ENCODE data around the gene CTNNA2.
"Not testable (repeated sequence)": the region's sequence is repeated elsewhere in the genome, so short reads cannot be mapped to it uniquely, and the experiment has no call there.

The CTNNA2 gene

DNA sequence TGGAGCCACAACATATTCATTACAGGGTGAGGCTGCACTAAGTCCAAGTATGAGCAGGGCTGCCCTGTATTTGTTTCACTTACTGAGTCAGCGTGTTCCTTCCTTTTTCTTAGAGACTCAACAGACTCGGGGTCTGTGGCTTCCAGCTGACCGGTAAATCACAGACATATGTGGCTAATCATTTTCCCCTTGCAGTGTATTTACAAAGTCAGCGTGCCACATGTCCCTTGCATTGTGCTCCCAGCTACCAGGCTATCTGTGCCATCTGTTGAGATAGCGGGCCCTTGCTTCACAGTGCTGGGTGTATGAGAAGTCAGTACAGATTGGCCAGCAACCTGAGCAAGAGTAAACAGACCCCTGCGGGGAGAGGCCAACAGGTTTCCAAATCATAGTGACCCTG is 537.4 kb downstream of the CTNNA2 start:
- Histone ChIP-seq H3K27ac (no peak overlapping the region), H3K4me3 (no peak overlapping the region)

DNA sequence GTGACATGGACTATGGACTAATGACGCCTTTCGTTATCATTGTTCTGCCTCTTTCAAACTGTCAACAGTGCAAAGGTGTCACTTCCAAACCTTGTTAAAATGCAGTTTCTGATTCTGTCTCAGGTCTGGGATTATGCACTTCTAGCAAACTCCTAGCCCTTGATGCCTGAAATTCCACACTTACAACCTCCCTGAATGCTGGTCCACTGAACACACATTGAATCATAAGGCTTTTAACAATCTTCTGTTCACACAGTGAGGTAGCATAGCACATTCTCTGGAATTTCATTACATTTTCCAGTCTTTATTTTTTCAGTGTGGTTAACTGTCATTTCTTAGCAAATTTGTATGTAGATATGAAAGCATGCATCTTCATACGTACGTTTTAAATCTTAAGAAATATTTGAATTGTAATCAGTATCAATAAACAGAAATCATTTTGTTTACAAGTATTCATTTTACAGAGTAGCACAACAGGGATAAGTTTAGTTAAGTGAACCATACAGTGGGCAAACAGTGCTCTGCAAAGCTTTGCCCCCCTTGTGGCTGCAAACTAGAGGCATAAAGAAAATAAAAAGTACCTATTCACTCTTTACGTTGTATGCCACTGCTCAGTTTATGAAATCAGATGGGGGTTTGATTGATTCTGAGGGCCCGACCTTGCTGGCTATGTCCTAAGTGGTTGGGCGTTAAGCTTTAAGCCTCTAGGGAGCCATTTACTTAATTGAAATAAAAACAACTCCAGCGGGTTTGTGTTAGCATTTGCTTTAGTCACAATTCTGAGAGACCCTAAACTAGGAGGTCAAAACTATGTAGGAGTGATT is 540.9 kb downstream of the CTNNA2 start:
- Histone ChIP-seq H3K27ac (no peak overlapping the region), H3K4me3 (no peak overlapping the region)

DNA sequence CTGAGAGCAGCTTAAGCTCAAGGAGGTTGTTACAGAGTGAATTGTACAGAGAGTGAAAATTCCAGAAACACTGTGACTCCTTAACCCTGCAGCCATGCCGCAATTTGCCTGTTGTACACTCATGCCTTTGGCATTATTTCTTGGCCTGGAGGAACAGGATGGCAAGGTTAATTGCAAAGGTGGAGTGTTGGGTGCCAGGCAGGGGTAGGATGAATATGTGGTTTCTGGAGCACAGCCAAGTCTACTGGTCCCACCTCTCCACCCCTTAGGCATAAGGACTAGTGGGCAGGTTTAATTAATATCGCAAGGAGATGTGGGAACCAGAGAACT is 541.5 kb downstream of the CTNNA2 start:
- Histone ChIP-seq H3K27ac (no peak overlapping the region), H3K4me3 (no peak overlapping the region)

DNA sequence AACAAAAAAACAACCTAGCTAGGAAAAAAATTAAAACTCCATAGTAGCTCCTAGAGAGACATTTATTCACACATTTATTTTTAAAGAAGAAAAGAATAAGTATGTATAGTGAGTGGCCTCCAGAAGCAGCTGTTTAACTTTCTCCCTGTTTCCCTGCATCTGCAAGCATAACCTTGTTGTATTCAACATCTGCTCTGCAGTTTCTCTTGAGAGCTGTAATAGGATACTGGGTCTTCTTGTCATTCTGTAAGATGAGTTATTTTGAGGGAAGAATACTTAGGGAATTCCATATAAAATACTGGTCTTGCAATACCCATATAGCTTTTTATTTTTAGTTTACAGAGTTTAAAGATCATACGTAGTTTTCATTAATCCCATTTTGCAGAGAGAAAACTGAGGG is 545.1 kb downstream of the CTNNA2 start:
- no peak overlapping the region for H3K4me3 ChIP-seq
- no peak overlapping the region for H3K27ac ChIP-seq

DNA sequence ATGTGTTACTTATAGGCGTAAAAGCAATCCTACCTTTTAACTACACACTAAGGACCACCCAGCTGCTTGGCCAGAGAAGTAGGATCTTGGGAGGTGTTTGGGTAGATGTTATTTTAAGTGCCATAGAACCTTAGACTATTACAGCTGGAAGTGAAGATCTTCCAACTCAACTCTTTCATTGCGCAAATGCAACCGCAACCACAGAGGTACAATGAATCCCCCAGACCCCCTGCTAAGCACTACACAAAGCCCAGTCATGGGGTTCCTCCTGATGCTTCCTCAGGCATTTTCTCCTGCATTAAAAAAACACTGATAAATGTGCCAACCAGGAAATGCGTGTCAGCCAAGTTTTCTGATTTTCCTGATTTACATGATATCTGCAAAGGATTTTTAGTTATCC is 545.7 kb downstream of the CTNNA2 start:
- no peak overlapping the region for H3K27ac ChIP-seq
- H3K4me3 ChIP-seq = no peak overlapping the region

GRCh38 chr2:80059447-80059846 is 546.6 kb downstream of the CTNNA2 start:
- no peak overlapping the region for H3K27ac ChIP-seq

GRCh38 chr2:80061881-80062280 is 549.0 kb downstream of the CTNNA2 start:
- no peak overlapping the region for H3K27ac ChIP-seq
- no peak overlapping the region for H3K4me3 ChIP-seq

More at GRCh38 chr2:80059447-80059846, 546.6 kb downstream of the CTNNA2 start:
- no peak overlapping the region for H3K4me3 ChIP-seq

DNA sequence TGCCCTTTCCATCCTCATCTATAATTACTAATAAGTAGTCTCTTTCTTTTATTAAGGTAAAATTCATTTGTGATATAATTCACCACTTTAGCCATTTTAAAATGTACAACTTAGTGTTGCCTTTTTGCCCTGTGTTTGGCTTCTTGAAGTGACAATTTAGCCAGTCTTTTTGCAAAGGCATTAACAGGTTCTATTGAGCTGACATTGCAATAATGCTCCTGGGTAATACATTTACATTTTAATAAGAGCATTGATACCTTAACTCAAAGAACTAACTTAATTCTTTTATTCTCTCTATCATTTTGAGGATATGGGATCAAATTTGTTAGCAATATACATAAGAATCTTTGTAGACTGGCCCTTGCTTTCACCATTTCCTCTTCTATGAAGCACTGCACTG is 549.4 kb downstream of the CTNNA2 start:
- Histone ChIP-seq H3K27ac (no peak overlapping the region), H3K4me3 (no peak overlapping the region)

- no peak overlapping the region for H3K27ac ChIP-seq
- H3K4me3 ChIP-seq = no peak overlapping the region
Measured at GRCh38 chr2:80068038-80068731, 555.3 kb downstream of the CTNNA2 start.

GRCh38 chr2:80070587-80070986 is 557.7 kb downstream of the CTNNA2 start:
- Histone ChIP-seq H3K4me3 (no peak overlapping the region), H3K27ac (no peak overlapping the region)

- no peak overlapping the region for H3K4me3 ChIP-seq
- no peak overlapping the region for H3K27ac ChIP-seq
Measured at GRCh38 chr2:80071941-80072340, 559.1 kb downstream of the CTNNA2 start.

DNA sequence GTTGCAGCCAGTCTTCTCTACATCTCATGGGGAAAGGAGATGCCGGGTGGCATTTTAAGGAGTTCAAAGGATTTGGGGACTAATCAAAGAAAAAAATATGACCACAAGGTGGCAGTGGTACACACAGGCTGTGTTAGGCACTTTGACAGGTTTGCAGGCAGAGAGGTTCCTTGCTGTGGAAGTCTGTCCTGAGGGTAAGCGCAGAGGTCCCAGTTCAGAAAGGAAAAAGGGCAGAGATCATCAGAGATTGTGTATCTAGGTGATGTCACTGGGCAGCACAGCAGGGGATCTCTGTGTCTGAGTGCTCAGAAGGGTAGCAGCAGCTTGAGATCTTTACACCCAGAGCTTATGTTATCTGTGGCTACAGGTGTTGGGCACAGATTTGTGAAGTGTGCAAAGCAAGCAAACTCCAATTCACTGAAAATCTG is 560.3 kb downstream of the CTNNA2 start:
- no peak overlapping the region for H3K4me3 ChIP-seq
- no peak overlapping the region for H3K27ac ChIP-seq

GRCh38 chr2:80074321-80075070 is 561.6 kb downstream of the CTNNA2 start:
- Histone ChIP-seq H3K4me3 (no peak overlapping the region), H3K27ac (no peak overlapping the region)

DNA sequence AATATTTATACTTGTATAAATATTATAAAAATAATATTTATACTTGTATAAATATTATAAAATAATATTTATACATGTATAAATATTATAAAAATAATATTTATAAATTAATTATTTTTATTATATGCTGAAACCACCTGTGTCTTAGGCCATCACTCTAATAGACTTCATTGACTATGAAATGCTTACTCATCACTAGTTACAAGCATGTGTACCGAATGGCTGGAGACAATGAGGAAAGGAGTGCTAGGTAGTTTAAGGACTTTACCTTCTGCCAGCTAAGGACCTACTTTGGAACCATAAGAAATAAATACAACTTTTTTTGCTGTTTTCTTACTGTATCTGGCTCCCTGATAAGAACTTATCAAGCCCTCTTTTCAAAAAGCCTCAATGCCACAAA is 562.9 kb downstream of the CTNNA2 start:
- no peak overlapping the region for H3K27ac ChIP-seq

GRCh38 chr2:80078290-80079036 is 565.6 kb downstream of the CTNNA2 start:
- no peak overlapping the region for H3K4me3 ChIP-seq
- H3K27ac ChIP-seq = no peak overlapping the region

More for the DNA sequence above, 562.9 kb downstream of the CTNNA2 start:
- H3K4me3 ChIP-seq = no peak overlapping the region

- H3K4me3 ChIP-seq = no peak overlapping the region
- no peak overlapping the region for H3K27ac ChIP-seq
Measured at GRCh38 chr2:80080957-80081356, 568.1 kb downstream of the CTNNA2 start.

- no peak overlapping the region for H3K27ac ChIP-seq
- no peak overlapping the region for H3K4me3 ChIP-seq
Measured at GRCh38 chr2:80086831-80087230, 574.0 kb downstream of the CTNNA2 start.

- H3K27ac ChIP-seq = no peak overlapping the region
Measured at GRCh38 chr2:80091237-80091636, 578.4 kb downstream of the CTNNA2 start.

GRCh38 chr2:80092474-80092873 is 579.6 kb downstream of the CTNNA2 start:
- H3K27ac ChIP-seq = no peak overlapping the region
- no peak overlapping the region for H3K4me3 ChIP-seq

More at GRCh38 chr2:80091237-80091636, 578.4 kb downstream of the CTNNA2 start:
- no peak overlapping the region for H3K4me3 ChIP-seq

- not testable (repeated sequence) for H3K4me3 ChIP-seq, H3K27ac ChIP-seq
Measured at GRCh38 chr2:80098503-80098902, 585.7 kb downstream of the CTNNA2 start.

Measured in skin epidermis (tissue), 12 donors.